CD4-positive, alpha-beta T cell (primary cell): ENCODE measurements around the gene HTR3B. TPM values are rescaled to one million over a fixed set of nuclear protein-coding genes. Genes with fewer than 3 reads are reported as not detected.

Source experiments
- ATAC-seq: fragments of 200-7000 bp; cut with Tn5 transposase; one replicate; pipeline ENCODE4 v1.10.0; 2022; ENCODE audit warnings: mild to moderate bottlenecking; ENCODE audit not compliant: poor library complexity
- CTCF ChIA-PET: fragments of 350-600 bp; sonication (Branson Sonifier 250); formaldehyde crosslinking; loops from one replicate; lab custom pipeline; 2021; ENCODE audit warnings: antibody characterized with exemption, inconsistent platforms; lab: Charles Lee
- POLR2A ChIA-PET: fragments of 350-600 bp; sonication (Branson Sonifier 250); formaldehyde crosslinking; loops from one replicate; lab custom pipeline; 2021; ENCODE audit warnings: antibody characterized with exemption, inconsistent platforms; lab: Charles Lee
- DNase-seq, 14 experiments: peaks; one replicate each; pipeline ENCODE4 v3.0.0-alpha.2; 2013 to 2020; ENCODE audit warnings: mixed read lengths in 2 of 14
- H3K27ac ChIP-seq, 2 donors: one replicate each; pipeline versions ENCODE4 v1.5.1 to v1.7.0; 2013; ENCODE audit warnings: low read length in 2 of 2, low read depth in 1 of 2, mild to moderate bottlenecking in 1 of 2
- H3K27me3 ChIP-seq, 2 experiments: 1 replicate in 1 of 2; 2 replicates in 1 of 2; pipeline versions ENCODE4 v1.6.1 to v1.7.0; 2013; ENCODE audit warnings: low read length in 2 of 2, control low read depth in 1 of 2, mild to moderate bottlenecking in 1 of 2, moderate library complexity in 1 of 2; ENCODE audit not compliant: insufficient read depth in 2 of 2, control insufficient read depth in 1 of 2
- H3K36me3 ChIP-seq: one replicate; pipeline ENCODE4 v1.6.1; 2013; ENCODE audit warnings: low read length, control low read depth; ENCODE audit not compliant: insufficient read depth
- H3K4me1 ChIP-seq: one replicate; pipeline ENCODE4 v1.6.1; 2013; ENCODE audit warnings: low read length, control low read depth; ENCODE audit not compliant: insufficient read depth
- H3K4me3 ChIP-seq: one replicate; pipeline ENCODE4 v1.5.1; 2013; ENCODE audit warnings: mild to moderate bottlenecking, low read length, moderate library complexity
- H3K9me3 ChIP-seq, 2 experiments: 1 replicate in 1 of 2; 2 replicates in 1 of 2; pipeline versions ENCODE4 v1.6.1 to v1.7.0; 2013; ENCODE audit warnings: low read length in 2 of 2, mild to moderate bottlenecking in 2 of 2, control low read depth in 1 of 2, moderate library complexity in 1 of 2; ENCODE audit not compliant: control insufficient read depth in 1 of 2, insufficient read depth in 1 of 2
- H3K27ac Mint-ChIP-seq: one replicate; pipeline ENCODE4 v1.8.0; 2020; ENCODE audit warnings: mixed read lengths
- H3K27me3 Mint-ChIP-seq: one replicate; pipeline ENCODE4 v1.8.0; 2021; ENCODE audit warnings: mixed read lengths
- H3K36me3 Mint-ChIP-seq: one replicate; pipeline ENCODE4 v1.8.0; 2021; ENCODE audit warnings: low read depth, mixed read lengths
- H3K4me1 Mint-ChIP-seq: one replicate; pipeline ENCODE4 v1.8.0; 2021; ENCODE audit warnings: low read depth, mixed read lengths
- H3K4me3 Mint-ChIP-seq: one replicate; pipeline ENCODE4 v1.8.0; 2020; ENCODE audit warnings: mild to moderate bottlenecking, mixed read lengths
- H3K9me3 Mint-ChIP-seq: one replicate; pipeline ENCODE4 v1.8.0; 2020; ENCODE audit warnings: mixed read lengths
- intact Hi-C, 2 experiments: fragments of 100-400 bp; cut with DNase I in 1 of 2; cut with micrococcal nuclease in 1 of 2; formaldehyde crosslinking; loops; one replicate each; pipeline versions ENCODE4 v1.15.1 to v1.9.0; 2023 to 2025; cut with DNase I, micrococcal nuclease
- total RNA-seq, 174 experiments: library from RNA in 2 of 174; stranded (reverse) in 2 of 174; gene quantifications; one replicate each; pipeline ENCODE4 v1.2.3 and lab custom pipeline; 2021 to 2026
- TF ChIP-seq, protein P1 (sequence below): fragments of 200-600 bp; IDR thresholded peaks from one replicate; pipeline ENCODE4 v1.8.0; 2022; ENCODE audit warnings: antibody characterized with exemption, mild to moderate bottlenecking

HTR3B gene
- total RNA-seq, 2 experiments from 2014 or later, result not detected

DNA sequence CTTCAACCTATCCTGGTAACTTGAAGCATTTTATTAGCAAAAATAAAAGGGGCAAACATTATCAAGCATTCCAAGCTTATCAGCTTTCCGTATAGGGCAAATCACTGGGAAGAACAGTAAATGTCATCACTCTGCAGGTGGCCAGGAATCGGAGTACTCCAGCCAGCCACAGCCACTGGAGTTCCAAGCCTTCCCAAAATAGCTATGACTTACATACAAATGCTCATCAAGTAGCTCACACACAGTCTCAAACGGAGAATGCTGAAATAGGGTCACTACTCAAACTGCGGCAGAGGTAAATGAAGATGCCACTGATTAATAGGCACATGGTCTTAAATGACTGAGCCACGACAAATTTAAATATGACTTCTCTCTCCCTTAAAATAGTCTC, 31.4 kb upstream of the HTR3B start:
- ATAC-seq (no peak), DNase-seq (no peak)
- Histone ChIP-seq H3K27me3 (no peaks in the 10 kb centered on the region), H3K4me1 (peaks cover 19% of the 10 kb centered on the region), H3K36me3 (no peaks in the 10 kb centered on the region), H3K9me3 (no peaks in the 10 kb centered on the region), H3K27ac (no peak overlapping the region), H3K4me3 (no peak overlapping the region)
- Mint-ChIP-seq H3K4me1 (peaks cover 54% of the 10 kb centered on the region), H3K9me3 (no peaks in the 10 kb centered on the region), H3K36me3 (peaks cover 9% of the 10 kb centered on the region), H3K27ac (peak overlapping the region; percentile 8), H3K4me3 (peak overlapping the region; percentile 92), H3K27me3 (no peaks in the 10 kb centered on the region)
- TF ChIP-seq, protein P1, sequence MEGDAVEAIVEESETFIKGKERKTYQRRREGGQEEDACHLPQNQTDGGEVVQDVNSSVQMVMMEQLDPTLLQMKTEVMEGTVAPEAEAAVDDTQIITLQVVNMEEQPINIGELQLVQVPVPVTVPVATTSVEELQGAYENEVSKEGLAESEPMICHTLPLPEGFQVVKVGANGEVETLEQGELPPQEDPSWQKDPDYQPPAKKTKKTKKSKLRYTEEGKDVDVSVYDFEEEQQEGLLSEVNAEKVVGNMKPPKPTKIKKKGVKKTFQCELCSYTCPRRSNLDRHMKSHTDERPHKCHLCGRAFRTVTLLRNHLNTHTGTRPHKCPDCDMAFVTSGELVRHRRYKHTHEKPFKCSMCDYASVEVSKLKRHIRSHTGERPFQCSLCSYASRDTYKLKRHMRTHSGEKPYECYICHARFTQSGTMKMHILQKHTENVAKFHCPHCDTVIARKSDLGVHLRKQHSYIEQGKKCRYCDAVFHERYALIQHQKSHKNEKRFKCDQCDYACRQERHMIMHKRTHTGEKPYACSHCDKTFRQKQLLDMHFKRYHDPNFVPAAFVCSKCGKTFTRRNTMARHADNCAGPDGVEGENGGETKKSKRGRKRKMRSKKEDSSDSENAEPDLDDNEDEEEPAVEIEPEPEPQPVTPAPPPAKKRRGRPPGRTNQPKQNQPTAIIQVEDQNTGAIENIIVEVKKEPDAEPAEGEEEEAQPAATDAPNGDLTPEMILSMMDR, result no peak
- ChIA-PET POLR2A (no interaction called here), CTCF (no interaction called here)
- intact Hi-C loops, result loop anchor here in 1 of 2 experiments (10.0 kb wide), 1 partner anchor 292 kb away; no protein-coding TSS in a partner anchor

DNA sequence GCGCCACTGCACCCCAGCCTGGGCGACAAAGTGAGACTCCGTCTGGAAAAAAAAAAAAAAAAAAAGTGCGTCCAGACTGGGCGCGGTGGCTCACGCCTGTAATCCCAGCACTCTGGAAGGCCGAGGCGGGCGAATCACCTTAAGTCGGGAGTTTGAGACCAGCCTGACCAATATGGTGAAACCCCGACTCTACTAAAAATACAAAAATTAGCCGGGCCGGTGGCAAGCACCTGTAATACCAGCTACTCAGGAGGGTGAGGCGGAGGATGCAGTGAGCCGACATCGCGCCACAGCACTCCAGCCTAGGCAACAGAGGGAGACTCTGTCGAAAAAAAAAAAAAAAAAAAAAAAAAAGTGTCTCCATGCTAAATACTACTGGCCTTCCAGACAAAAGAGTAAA, 30.5 kb upstream of the HTR3B start:
- H3K9me3 ChIP-seq, result no peaks in the 10 kb centered on the region
- no peak overlapping the region for H3K27ac ChIP-seq
- peak overlapping the region; percentile 80 for H3K27ac Mint-ChIP-seq
- DNase-seq (peak in 1 of 14 experiments; percentile 22), ATAC-seq (no peak)
- peak overlapping the region; percentile 89 for H3K4me3 ChIP-seq
- TF ChIP-seq, protein P1, result no peak
- peaks cover 2% of the 10 kb centered on the region for H3K9me3 Mint-ChIP-seq
- peak overlapping the region; percentile 92 for H3K4me3 Mint-ChIP-seq
- intact Hi-C loops, result loop anchor here in 1 of 2 experiments (2.0 to 10.0 kb wide), 3 partner anchors 101 to 527 kb away; partner anchors contain the start of genes C11orf71, RBM7 and ZW10
- peaks cover 19% of the 10 kb centered on the region for H3K4me1 ChIP-seq
- H3K27me3 Mint-ChIP-seq, result no peaks in the 10 kb centered on the region
- POLR2A ChIA-PET, result no interaction called here
- CTCF ChIA-PET, result no interaction called here
- H3K36me3 Mint-ChIP-seq, result peaks cover 9% of the 10 kb centered on the region
- H3K4me1 Mint-ChIP-seq, result peaks cover 54% of the 10 kb centered on the region
- no peaks in the 10 kb centered on the region for H3K27me3 ChIP-seq
- H3K36me3 ChIP-seq, result no peaks in the 10 kb centered on the region

DNA sequence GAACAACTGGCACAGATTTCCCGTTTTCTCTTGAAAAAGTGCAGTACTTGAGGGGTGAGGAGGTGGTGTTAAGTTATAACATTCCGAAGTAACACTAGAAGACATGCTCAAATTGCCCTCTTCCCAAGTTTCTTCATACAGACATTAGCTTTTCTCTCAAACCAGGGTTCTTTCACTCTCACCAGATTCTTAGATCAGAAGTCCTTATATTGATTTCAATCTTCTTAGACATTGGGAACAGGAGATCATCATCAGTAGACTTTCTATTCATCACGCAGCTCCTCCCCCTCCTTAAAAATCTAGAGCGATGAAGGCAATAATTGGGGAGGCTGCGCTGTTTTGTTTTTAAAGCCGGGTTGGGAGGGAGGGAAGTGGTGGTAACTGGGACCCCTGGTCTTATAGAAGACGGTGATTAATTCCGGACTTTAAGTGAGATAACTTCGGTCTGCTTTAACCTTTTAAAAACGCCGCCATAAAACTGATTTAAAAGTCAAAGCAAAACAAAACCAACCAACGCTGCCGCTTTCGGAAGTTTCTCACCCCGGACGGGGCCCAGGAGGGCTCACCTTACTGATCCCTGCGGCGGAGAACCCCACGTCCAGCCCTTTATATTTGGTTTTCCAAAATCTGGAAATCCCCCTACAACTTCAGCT, 29.9 kb upstream of the HTR3B start:
- H3K4me1 Mint-ChIP-seq, result peaks cover 54% of the 10 kb centered on the region
- peak overlapping the region; percentile 46 to 65 for H3K27ac ChIP-seq
- peaks cover 2% of the 10 kb centered on the region for H3K9me3 Mint-ChIP-seq
- ChIA-PET POLR2A (interaction anchor here (0.6 to 1.1 kb wide), 3 partner anchors 101 to 551 kb away, joined by 3 read pairs; partner anchors contain the start of gene ZW10), CTCF (interaction anchor here (0.6 kb wide), 1 partner anchor 1761 kb away, joined by 3 read pairs; no protein-coding TSS in a partner anchor)
- peaks cover 9% of the 10 kb centered on the region for H3K36me3 Mint-ChIP-seq
- H3K4me1 ChIP-seq, result peaks cover 19% of the 10 kb centered on the region
- peak; percentile 40 for ATAC-seq
- H3K27ac Mint-ChIP-seq, result peak overlapping the region; percentile 80
- H3K4me3 Mint-ChIP-seq, result peak overlapping the region; percentile 92
- H3K27me3 ChIP-seq, result no peaks in the 10 kb centered on the region
- peak overlapping the region; percentile 89 for H3K4me3 ChIP-seq
- intact Hi-C loops, result loop anchor here in 1 of 2 experiments (2.0 to 10.0 kb wide), 5 partner anchors 102 to 1582 kb away; partner anchors contain the start of genes C11orf71, RBM7 and ZW10
- H3K36me3 ChIP-seq, result no peaks in the 10 kb centered on the region
- H3K27me3 Mint-ChIP-seq, result no peaks in the 10 kb centered on the region
- DNase-seq, result peak in 2 of 14 experiments; percentile 16 to 52
- H3K9me3 ChIP-seq, result peaks cover 0 to 5% of the 10 kb centered on the region in 2 experiments
- TF ChIP-seq, protein P1, result no peak
